ENCODE measurements around the gene POLR2A. TPM values are rescaled to one million over a fixed set of nuclear protein-coding genes. Genes with fewer than 3 reads are reported as not detected.

The POLR2A gene
- total and polyA plus RNA-seq, 2 donors (not counting 3 experiments of a cell fraction or from before 2014, with no cell fraction given), result 45.9 to 145 TPM

DNA sequence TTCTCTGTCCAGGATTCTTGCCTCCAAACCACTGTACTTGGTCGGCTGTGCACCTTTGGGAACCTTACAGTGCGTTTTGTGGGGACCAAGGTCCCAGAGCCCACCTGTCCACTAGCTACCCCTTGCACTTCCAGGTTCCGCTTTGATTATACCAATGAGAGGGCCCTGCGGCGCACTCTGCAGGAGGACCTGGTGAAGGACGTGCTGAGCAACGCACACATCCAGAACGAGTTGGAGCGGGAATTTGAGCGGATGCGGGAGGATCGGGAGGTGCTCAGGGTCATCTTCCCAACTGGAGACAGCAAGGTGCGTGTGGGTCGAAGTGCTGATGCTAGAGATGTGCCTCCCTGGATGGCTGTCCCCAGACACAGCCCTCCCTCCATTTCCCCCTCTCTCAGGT, 18.8 kb downstream of the POLR2A start:
- POLR2A ChIA-PET, result no interaction called here
- H3K36me3 ChIP-seq (ENCODE audit: control insufficient read depth in 2 of 2, extremely low read depth in 1 of 2, insufficient read depth in 2 of 2, low read length in 2 of 2), result peaks cover 39 to 57% of the 10 kb centered on the region in 2 experiments

GRCh38 chr17:7503521-7503920, 19.4 kb downstream of the POLR2A start:
- ChIA-PET CTCF (interaction anchor here (1.7 to 2.6 kb wide), 2 partner anchors 67 to 148 kb away, joined by 9 to 12 read pairs; no protein-coding TSS in a partner anchor), POLR2A (no interaction called here)
- H3K9me1 ChIP-seq (replicated peaks; ENCODE audit: control insufficient read depth, extremely low read depth, insufficient read depth, low read length), result no peaks in the 10 kb centered on the region
- TF ChIP-seq GATA2 (IDR thresholded peaks at IDR 0.05; ENCODE audit: insufficient read depth, insufficient read length, low read depth, low read length) (no peak), JUN (IDR thresholded peaks at IDR 0.05; ENCODE audit: borderline replicate concordance, insufficient read depth, insufficient read length, low read depth) (no peak), POLR2AphosphoS5 (IDR thresholded peaks at IDR 0.05; ENCODE audit: insufficient read depth, low read depth, low read length) (no peak), FOS (IDR thresholded peaks at IDR 0.05; ENCODE audit: borderline replicate concordance, insufficient read depth, low read length) (no peak)
- H4K20me1 ChIP-seq (replicated peaks; ENCODE audit: control insufficient read depth, extremely low read depth, insufficient read depth, low read length), result no peaks in the 10 kb centered on the region
- no peaks in the 10 kb centered on the region for H3K27me3 ChIP-seq (ENCODE audit: control insufficient read depth in 2 of 2, insufficient read depth in 2 of 2, low read length in 2 of 2)
- H3K4me2 ChIP-seq (ENCODE audit: insufficient read depth, low read length), result no peak overlapping the region
- H2AFZ ChIP-seq (ENCODE audit: low read depth, low read length), result no peak overlapping the region
- H3K4me3 ChIP-seq (replicated peaks in 1 of 3; ENCODE audit: insufficient read depth in 1 of 3, low read depth in 1 of 3, low read length in 3 of 3), result no peak overlapping the region
- no peaks in the 10 kb centered on the region for H3K4me1 ChIP-seq (ENCODE audit: control insufficient read depth, extremely low read depth, insufficient read depth, low read length)
- H3K36me3 ChIP-seq (ENCODE audit: control insufficient read depth in 2 of 2, extremely low read depth in 1 of 2, insufficient read depth in 2 of 2, low read length in 2 of 2), result peaks cover 36 to 58% of the 10 kb centered on the region in 2 experiments
- intact Hi-C loops (cut with micrococcal nuclease) (no loop called here), dilution Hi-C loops (cut with MboI; ENCODE audit: extremely low pct_ligation_motif_present, low sequenced_read_pairs) (no loop called here)
- no TSS peak for BruUV-seq (replicated peaks)
- peaks cover 2% of the 10 kb centered on the region for H3K79me2 ChIP-seq (ENCODE audit: control insufficient read depth, insufficient read depth, low read length)
- DNase-seq (ENCODE audit: low read depth, low spot score) (no peak), FAIRE-seq (no peak)
- H3K27ac ChIP-seq (ENCODE audit: insufficient read depth, low read depth, low read length), result no peak overlapping the region
- no peak overlapping the region for H3K9ac ChIP-seq (replicated peaks; ENCODE audit: extremely low read depth, insufficient read depth, low read length)
- no peaks in the 10 kb centered on the region for H3K9me3 ChIP-seq (replicated peaks; ENCODE audit: control insufficient read depth, insufficient read depth, low read length)

More for the DNA sequence above, 18.8 kb downstream of the POLR2A start:
- no peak overlapping the region for H2AFZ ChIP-seq (ENCODE audit: low read depth, low read length)
- FAIRE-seq (no peak), DNase-seq (ENCODE audit: low read depth, low spot score) (no peak)
- no peak overlapping the region for H3K4me2 ChIP-seq (ENCODE audit: insufficient read depth, low read length)
- no peaks in the 10 kb centered on the region for H3K9me3 ChIP-seq (replicated peaks; ENCODE audit: control insufficient read depth, insufficient read depth, low read length)
- no peaks in the 10 kb centered on the region for H3K9me1 ChIP-seq (replicated peaks; ENCODE audit: control insufficient read depth, extremely low read depth, insufficient read depth, low read length)
- H3K27me3 ChIP-seq (ENCODE audit: control insufficient read depth in 2 of 2, insufficient read depth in 2 of 2, low read length in 2 of 2), result no peaks in the 10 kb centered on the region
- H3K9ac ChIP-seq (replicated peaks; ENCODE audit: extremely low read depth, insufficient read depth, low read length), result no peak overlapping the region
- peaks cover under 1% of the 10 kb centered on the region for H3K4me1 ChIP-seq (ENCODE audit: control insufficient read depth, extremely low read depth, insufficient read depth, low read length)
- no peak overlapping the region for H3K4me3 ChIP-seq (replicated peaks in 1 of 3; ENCODE audit: insufficient read depth in 1 of 3, low read depth in 1 of 3, low read length in 3 of 3)
- intact Hi-C loops (cut with micrococcal nuclease) (no loop called here), dilution Hi-C loops (cut with MboI; ENCODE audit: extremely low pct_ligation_motif_present, low sequenced_read_pairs) (no loop called here)
- no peak overlapping the region for H3K27ac ChIP-seq (ENCODE audit: insufficient read depth, low read depth, low read length)
- H4K20me1 ChIP-seq (replicated peaks; ENCODE audit: control insufficient read depth, extremely low read depth, insufficient read depth, low read length), result no peaks in the 10 kb centered on the region
- no TSS peak for BruUV-seq (replicated peaks)
- CTCF ChIA-PET, result interaction anchor here (0.5 to 2.6 kb wide), 7 partner anchors 15 to 147 kb away, joined by 3 to 12 read pairs (median 4); partner anchors contain the start of gene CHRNB1
- TF ChIP-seq POLR2A (IDR thresholded peaks at IDR 0.05; ENCODE audit: low read depth, low read length) (no peak), MYC (IDR thresholded peaks at IDR 0.05; ENCODE audit: low read depth, low read length) (no peak), MAX (IDR thresholded peaks at IDR 0.05; ENCODE audit: insufficient read depth, insufficient read length) (no peak)
- TF ChIP-seq, protein P1, sequence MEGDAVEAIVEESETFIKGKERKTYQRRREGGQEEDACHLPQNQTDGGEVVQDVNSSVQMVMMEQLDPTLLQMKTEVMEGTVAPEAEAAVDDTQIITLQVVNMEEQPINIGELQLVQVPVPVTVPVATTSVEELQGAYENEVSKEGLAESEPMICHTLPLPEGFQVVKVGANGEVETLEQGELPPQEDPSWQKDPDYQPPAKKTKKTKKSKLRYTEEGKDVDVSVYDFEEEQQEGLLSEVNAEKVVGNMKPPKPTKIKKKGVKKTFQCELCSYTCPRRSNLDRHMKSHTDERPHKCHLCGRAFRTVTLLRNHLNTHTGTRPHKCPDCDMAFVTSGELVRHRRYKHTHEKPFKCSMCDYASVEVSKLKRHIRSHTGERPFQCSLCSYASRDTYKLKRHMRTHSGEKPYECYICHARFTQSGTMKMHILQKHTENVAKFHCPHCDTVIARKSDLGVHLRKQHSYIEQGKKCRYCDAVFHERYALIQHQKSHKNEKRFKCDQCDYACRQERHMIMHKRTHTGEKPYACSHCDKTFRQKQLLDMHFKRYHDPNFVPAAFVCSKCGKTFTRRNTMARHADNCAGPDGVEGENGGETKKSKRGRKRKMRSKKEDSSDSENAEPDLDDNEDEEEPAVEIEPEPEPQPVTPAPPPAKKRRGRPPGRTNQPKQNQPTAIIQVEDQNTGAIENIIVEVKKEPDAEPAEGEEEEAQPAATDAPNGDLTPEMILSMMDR (IDR thresholded peaks at IDR 0.05; ENCODE audit: extremely low read depth in 1 of 2, insufficient read depth in 1 of 2, low read depth in 1 of 2, low read length in 2 of 2), result peak; percentile 18 to 27
- peaks cover 2% of the 10 kb centered on the region for H3K79me2 ChIP-seq (ENCODE audit: control insufficient read depth, insufficient read depth, low read length)

Measured in endothelial cell of umbilical vein (primary cell).